Stimulated activated CD8-positive, alpha-beta memory T cell treated with anti-CD3 and anti-CD28 coated beads, Interleukin-12 subunit alpha, Interleukin-12 subunit beta, amount 100 ng/mL, for 1 hour (primary cell): ENCODE data around the gene GULP1.
"Not testable (repeated sequence)": the region's sequence is repeated elsewhere in the genome, so short reads cannot be mapped to it uniquely, and the experiment has no call there.

Source experiments
- DNase-seq: peaks from one replicate; pipeline ENCODE4 v3.0.0-alpha.2; 2020; ENCODE audit warnings: low read depth

GULP1 gene

GRCh38 chr2:188292348-188293239 is 920 bp downstream of the GULP1 start:
- no peak for DNase-seq

- DNase-seq: no peak
Observed at GRCh38 chr2:188293601-188294351, 2.1 kb downstream of the GULP1 start.

- no peak for DNase-seq
Observed at GRCh38 chr2:188294352-188294926, 2.8 kb downstream of the GULP1 start.

- DNase-seq: no peak
Observed at GRCh38 chr2:188295067-188295685, 3.5 kb downstream of the GULP1 start.

- DNase-seq: no peak
Observed at GRCh38 chr2:188297978-188298377, 6.3 kb downstream of the GULP1 start.

GRCh38 chr2:188298937-188299371 is 7.3 kb downstream of the GULP1 start:
- DNase-seq: not testable (repeated sequence)

GRCh38 chr2:188303363-188304031 is 11.8 kb downstream of the GULP1 start:
- no peak for DNase-seq

GRCh38 chr2:188305271-188305670 is 13.6 kb downstream of the GULP1 start:
- no peak for DNase-seq

- no peak for DNase-seq
Observed at GRCh38 chr2:188306271-188306670, 14.6 kb downstream of the GULP1 start.

- DNase-seq: no peak
Observed at GRCh38 chr2:188307850-188308283, 16.2 kb downstream of the GULP1 start.

- DNase-seq: no peak
Observed at GRCh38 chr2:188308483-188308882, 16.8 kb downstream of the GULP1 start.

GRCh38 chr2:188309364-188309763 is 17.7 kb downstream of the GULP1 start:
- DNase-seq: no peak

GRCh38 chr2:188314314-188315054 is 22.8 kb downstream of the GULP1 start:
- DNase-seq: no peak

- DNase-seq: no peak
Observed at GRCh38 chr2:188315750-188316149, 24.1 kb downstream of the GULP1 start.

- no peak for DNase-seq
Observed at GRCh38 chr2:188316342-188316741, 24.7 kb downstream of the GULP1 start.

- no peak for DNase-seq
Observed at GRCh38 chr2:188316791-188317423, 25.2 kb downstream of the GULP1 start.

GRCh38 chr2:188318161-188318749 is 26.6 kb downstream of the GULP1 start:
- DNase-seq: no peak

- DNase-seq: no peak
Observed at GRCh38 chr2:188319838-188320237, 28.2 kb downstream of the GULP1 start.

GRCh38 chr2:188320861-188321260 is 29.2 kb downstream of the GULP1 start:
- DNase-seq: no peak
